Activated gamma-delta T cell treated with anti-CD3 and anti-CD28 coated beads, Interleukin-2, amount 50 U/mL, for 16 hours (primary cell): ENCODE data around the gene HSCB.
"Not testable (repeated sequence)": the region's sequence is repeated elsewhere in the genome, so short reads cannot be mapped to it uniquely, and the experiment has no call there.

ENCODE experiments used
- DNase-seq: peaks from one replicate; pipeline ENCODE4 v3.0.0-alpha.2; 2020; ENCODE audit warnings: low read depth

The HSCB gene

GRCh38 chr22:28791841-28792490 lies 50.1 kb downstream of the HSCB start:
- DNase-seq, result no peak

- no peak for DNase-seq
Measured at GRCh38 chr22:28792491-28793383, 50.9 kb downstream of the HSCB start.

- DNase-seq, result no peak
Measured at GRCh38 chr22:28793976-28794584, 52.2 kb downstream of the HSCB start.

DNA sequence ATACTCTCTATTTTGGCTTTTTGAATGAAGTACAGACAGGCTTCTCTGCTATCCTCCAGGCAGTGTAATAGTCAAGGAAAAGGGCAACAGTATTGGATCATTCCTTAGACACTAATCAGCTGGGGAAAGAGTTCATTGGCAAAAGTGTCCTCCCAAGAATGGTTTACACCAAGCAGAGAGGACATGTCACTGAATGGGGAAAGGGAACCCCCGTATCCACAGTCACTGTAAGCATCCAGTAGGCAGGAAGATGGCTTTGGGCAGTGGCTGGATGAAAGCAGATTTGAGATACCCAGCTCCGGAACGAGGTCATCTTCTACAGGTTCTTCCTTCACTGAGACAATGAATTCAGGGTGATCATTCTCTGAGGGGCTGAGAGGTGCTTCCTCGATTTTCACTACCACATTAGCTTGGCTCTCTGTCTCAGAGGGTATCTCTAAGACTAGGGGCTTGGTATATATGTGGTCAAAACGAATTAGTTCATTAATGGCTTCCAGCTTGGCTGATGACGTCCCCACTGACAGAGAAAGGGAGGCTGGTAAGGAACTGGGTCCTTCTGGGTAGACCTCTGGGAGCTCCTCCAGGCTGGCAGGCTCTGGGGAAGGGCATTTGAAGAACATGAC lies 53.3 kb downstream of the HSCB start:
- DNase-seq, result no peak

DNA sequence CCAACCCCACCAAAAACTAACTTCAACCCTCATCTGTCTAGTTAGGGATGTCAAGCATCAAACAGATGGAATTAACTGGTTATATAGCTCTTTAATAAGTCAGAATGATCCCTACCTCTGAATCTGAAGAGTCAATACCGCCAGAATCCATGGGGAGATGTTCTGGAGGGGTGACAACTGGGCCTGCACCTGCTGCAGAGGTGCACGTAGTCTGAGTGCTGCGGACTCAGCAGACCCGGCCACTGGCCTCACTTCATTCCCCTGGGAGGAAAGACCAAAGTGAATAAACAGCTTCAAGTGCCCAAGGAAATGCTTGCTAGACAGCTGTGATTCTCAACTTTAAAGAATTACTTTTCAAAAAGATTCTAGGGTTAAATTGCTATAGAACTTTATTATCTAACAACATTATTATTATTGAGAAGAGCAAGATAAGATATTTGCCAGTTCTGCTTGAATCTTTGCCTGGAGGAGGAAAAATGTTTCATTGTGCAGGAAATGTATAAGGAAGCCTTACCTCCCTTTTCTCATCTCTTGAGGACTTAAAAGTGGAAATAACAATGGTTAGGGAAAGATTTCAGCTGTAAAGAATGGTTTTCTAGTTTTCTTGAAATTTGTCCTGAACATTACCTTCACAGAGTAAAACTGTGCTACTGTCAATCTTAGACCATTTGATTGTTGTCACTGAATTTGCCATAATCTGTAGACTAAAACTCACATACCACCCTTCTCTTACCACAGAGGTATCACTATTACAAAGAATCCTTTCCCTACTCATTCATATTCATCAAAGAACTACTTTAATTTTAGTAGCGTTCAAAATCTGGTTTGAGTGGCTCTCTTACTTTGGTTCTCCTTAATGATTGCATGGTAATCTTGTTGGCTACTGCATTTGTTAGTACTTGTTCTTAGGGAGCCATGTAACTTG lies 54.4 kb downstream of the HSCB start:
- no peak for DNase-seq

DNA sequence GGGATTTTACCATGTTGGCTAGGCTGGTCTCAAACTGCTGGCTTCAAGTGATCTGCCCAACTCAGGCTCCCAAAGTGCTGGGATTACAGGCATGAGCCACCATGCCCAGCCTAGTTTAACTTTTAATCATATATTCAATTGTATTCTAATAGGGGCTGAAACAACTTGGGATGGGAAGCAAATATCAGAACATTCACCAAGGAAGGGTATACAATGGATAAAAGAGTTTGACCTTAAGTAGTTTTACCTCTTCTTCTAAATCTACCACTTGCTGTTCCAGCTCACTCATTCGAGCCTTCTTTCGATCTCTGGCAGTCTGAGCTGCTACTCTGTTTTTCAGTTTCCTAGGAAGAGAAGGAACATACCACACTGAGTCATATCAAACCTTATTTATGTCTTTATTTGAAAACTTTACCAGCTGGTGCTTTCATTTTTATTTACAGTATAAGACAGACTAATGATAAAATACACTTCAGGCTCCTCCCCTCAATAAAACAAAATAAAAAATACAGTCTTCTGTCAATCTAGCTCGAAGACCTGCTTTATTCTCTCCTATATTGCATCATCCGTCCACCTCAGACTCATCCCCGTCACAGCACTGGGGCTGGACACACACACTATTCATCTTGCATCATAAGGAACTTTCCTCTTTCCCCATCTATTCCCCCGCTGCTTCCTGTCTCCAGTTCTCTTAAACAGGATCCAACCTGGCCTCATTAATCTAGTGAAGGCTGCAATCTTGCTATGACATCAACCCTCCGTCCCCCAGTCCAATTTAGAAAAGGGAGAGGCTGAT lies 57.2 kb downstream of the HSCB start:
- DNase-seq, result no peak

- DNase-seq, result no peak
Measured at GRCh38 chr22:28799606-28800307, 57.9 kb downstream of the HSCB start.

DNA sequence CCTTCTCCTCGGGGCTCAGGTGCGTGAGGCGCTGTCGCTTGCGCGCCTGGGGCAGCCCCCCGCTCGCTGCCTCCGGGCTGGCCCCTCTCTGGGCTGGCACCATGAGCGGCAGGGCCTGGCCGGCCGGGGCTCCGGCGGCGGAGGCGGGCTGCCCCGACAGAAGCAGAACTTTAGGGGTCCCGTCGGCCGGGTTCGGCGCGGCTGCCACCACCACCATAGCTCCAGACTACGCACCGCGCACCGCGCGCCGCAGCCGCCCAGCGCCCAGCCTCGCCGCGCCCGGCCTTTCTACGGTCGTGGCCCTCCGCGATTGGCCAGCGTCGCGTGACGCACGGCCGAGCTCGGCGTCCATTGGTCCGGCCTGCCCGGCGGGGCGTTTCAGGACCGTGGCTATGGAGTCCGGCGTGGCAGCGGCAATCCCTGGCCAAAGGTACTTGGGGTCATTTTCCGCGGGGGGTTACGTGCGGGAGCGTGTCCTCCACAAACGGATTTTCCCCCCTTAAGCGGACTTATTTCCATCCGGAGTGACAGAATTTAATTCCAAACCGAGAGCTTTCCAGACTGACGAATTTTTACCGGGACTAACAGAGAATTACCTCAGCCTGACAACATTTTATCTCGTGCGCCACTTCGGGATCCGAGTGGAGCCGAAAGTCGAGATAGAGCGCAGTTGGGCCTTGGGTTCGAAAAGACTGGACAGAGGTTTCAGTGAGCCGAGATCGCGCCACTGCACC lies 58.6 kb downstream of the HSCB start, which contains the start of gene XBP1:
Gene XBP1 (minus strand): TSS at position 262 of the 734 bp plus-strand sequence.
- peak; percentile 86 for DNase-seq

DNA sequence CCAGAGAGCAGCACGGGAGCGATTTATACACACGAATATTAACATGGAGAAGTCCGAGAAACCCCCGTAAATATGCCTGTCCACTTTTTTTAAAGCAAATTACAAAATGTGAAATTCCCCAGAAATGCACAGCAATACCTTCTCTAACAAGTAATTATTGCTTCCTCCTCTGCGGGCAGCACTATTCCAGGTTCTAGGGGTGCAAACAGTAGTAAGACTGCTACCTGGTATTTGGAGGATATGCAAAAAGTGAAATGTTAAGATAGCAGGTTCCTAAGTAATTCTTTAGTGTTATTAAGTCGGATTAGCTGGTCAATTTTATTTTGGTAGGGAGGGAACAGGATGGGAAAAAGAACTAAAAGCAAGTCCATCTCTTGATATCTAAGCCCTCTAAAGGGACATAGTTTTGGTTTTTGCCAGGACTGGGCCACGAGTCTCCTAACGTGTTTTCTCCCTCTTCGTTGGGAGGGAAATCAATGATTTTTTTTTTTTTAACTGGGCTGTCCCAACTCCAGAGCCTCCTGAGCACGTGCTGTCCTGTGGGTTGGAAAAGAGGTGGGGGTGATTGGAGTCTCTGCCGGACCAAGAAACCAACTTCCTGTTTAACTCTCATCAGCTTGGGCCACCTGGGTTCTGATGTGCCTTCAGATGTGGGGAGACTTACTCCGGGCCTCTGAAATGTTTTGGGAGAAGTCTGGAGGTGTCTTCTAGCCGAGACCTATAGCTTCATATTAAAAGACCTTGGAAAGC lies 60.2 kb downstream of the HSCB start:
- DNase-seq, result no peak

- DNase-seq, result no peak
Measured at GRCh38 chr22:28802595-28803123, 60.8 kb downstream of the HSCB start.

DNA sequence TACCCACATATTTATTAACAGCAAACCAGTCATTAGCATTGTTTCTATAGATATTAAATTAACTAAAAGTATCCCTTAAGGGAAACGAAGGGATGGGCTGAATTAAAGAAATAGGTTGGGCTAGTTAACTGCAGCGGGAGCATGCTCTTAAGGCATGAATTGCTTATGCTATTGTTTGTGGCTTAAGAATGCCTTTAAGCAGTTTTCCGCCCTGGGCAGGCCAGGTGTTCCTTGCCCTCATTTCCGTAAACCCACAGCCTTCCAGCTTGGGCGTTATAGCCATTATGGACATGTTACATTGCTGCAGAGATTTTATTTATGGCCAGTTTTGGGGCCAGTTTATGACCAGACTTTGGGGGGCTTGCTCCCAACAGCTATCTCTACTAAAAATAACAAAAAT lies 63.6 kb downstream of the HSCB start:
- DNase-seq, result not testable (repeated sequence)
